A204.1 (cell line): Measurements from ENCODE around the gene TAS2R31.
"Not testable (repeated sequence)": the region's sequence is repeated elsewhere in the genome, so short reads cannot be mapped to it uniquely, and the experiment has no call there.

Experiments used
- FAIRE-seq: peaks from 2 replicates; lab custom pipeline; 2012; peaks lifted over from hg19 to GRCh38; lab: Jason Lieb, UNC

Gene TAS2R31

GRCh38 chr12:11031307-11031706 is at the start of gene TAS2R31:
TSS of gene TAS2R31 (minus strand) at chr12:11031407. CDS start at chr12:11031335, 72 bp downstream.
- no peak for FAIRE-seq

- no peak for FAIRE-seq
Observed at GRCh38 chr12:11078246-11078645, 47.0 kb upstream of the TAS2R31 start.

GRCh38 chr12:11075642-11076041 is 44.4 kb upstream of the TAS2R31 start:
- FAIRE-seq, result no peak

- no peak for FAIRE-seq
Observed at GRCh38 chr12:11071414-11071813, 40.2 kb upstream of the TAS2R31 start.

- no peak for FAIRE-seq
Observed at GRCh38 chr12:11070999-11071398, 39.8 kb upstream of the TAS2R31 start.

- no peak for FAIRE-seq
Observed at GRCh38 chr12:11069854-11070365, 38.7 kb upstream of the TAS2R31 start.

- no peak for FAIRE-seq
Observed at GRCh38 chr12:11067514-11067913, 36.3 kb upstream of the TAS2R31 start.

- FAIRE-seq, result not testable (repeated sequence)
Observed at GRCh38 chr12:11062194-11062593, 31.0 kb upstream of the TAS2R31 start, which contains the start of gene TAS2R46. TSS of gene TAS2R46 (minus strand) at chr12:11062294. CDS start at chr12:11062294, 0 bp downstream.

GRCh38 chr12:11059784-11060183 is 28.6 kb upstream of the TAS2R31 start:
- FAIRE-seq, result no peak

- FAIRE-seq, result no peak
Observed at GRCh38 chr12:11059041-11059440, 27.8 kb upstream of the TAS2R31 start.

GRCh38 chr12:11055306-11055705 is 24.1 kb upstream of the TAS2R31 start:
- no peak for FAIRE-seq

- FAIRE-seq, result not testable (repeated sequence)
Observed at GRCh38 chr12:11049806-11050531, 18.8 kb upstream of the TAS2R31 start.

GRCh38 chr12:11041366-11041765 is 10.2 kb upstream of the TAS2R31 start:
- FAIRE-seq, result not testable (repeated sequence)

GRCh38 chr12:11040162-11040561 is 9.0 kb upstream of the TAS2R31 start:
- no peak for FAIRE-seq

GRCh38 chr12:11039171-11039570 is 8.0 kb upstream of the TAS2R31 start:
- FAIRE-seq, result no peak

- FAIRE-seq, result not testable (repeated sequence)
Observed at GRCh38 chr12:11033959-11034358, 2.8 kb upstream of the TAS2R31 start.

- FAIRE-seq, result no peak
Observed at GRCh38 chr12:11026118-11026517, 5.1 kb downstream of the TAS2R31 start.

- FAIRE-seq, result no peak
Observed at GRCh38 chr12:11023387-11023786, 7.8 kb downstream of the TAS2R31 start.

GRCh38 chr12:11022520-11022919 is 8.7 kb downstream of the TAS2R31 start, which contains the start of gene TAS2R19:
TSS of gene TAS2R19 (minus strand) at chr12:11022620. CDS start at chr12:11022571, 49 bp downstream.
- FAIRE-seq, result no peak

- no peak for FAIRE-seq
Observed at GRCh38 chr12:11016937-11017336, 14.3 kb downstream of the TAS2R31 start.

GRCh38 chr12:11015775-11016430 is 15.3 kb downstream of the TAS2R31 start:
- FAIRE-seq, result no peak

GRCh38 chr12:11014234-11014633 is 17.0 kb downstream of the TAS2R31 start:
- no peak for FAIRE-seq

GRCh38 chr12:11007608-11008007 is 23.6 kb downstream of the TAS2R31 start:
- no peak for FAIRE-seq
